Activated naive CD8-positive, alpha-beta T cell (primary cell): ENCODE measurements around the gene CDH13.

ENCODE experiments used
- H3K27ac Mint-ChIP-seq: one replicate; pipeline ENCODE4 v1.8.0; 2021; ENCODE audit warnings: mixed read lengths
- H3K27me3 Mint-ChIP-seq: one replicate; pipeline ENCODE4 v1.8.0; 2021; ENCODE audit warnings: mixed read lengths
- H3K36me3 Mint-ChIP-seq: one replicate; pipeline ENCODE4 v1.8.0; 2021; ENCODE audit warnings: mixed read lengths
- H3K4me1 Mint-ChIP-seq: one replicate; pipeline ENCODE4 v1.8.0; 2021; ENCODE audit warnings: low read depth, mixed read lengths
- H3K4me3 Mint-ChIP-seq: one replicate; pipeline ENCODE4 v1.8.0; 2021; ENCODE audit warnings: mild to moderate bottlenecking, mixed read lengths
- H3K9me3 Mint-ChIP-seq: one replicate; pipeline ENCODE4 v1.8.0; 2021; ENCODE audit warnings: low read depth, mixed read lengths

Gene CDH13

DNA sequence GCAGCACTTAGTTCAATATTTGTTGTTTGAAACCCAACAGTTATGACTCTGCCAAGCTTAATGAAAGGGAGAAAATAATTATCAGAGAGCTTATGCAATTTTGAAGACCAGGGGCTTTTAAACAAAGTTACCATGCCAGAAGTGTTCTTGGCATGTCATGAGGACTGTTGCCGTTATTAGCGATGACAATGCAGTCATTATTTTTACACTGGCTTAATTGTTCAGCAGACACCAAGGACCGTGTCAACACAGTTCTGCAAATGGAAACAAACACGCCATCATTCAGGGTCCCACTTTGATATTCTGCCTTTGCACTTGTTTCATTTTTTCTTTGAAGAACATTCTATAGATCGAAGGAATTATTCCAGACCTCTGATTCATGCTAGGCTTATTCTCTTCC is 518.5 kb downstream of the CDH13 start:
- H3K4me1 Mint-ChIP-seq, result no peaks in the 10 kb centered on the region
- peaks cover 1% of the 10 kb centered on the region for H3K27me3 Mint-ChIP-seq
- no peak overlapping the region for H3K4me3 Mint-ChIP-seq
- H3K36me3 Mint-ChIP-seq, result no peaks in the 10 kb centered on the region
- no peaks in the 10 kb centered on the region for H3K9me3 Mint-ChIP-seq
- H3K27ac Mint-ChIP-seq, result no peak overlapping the region

DNA sequence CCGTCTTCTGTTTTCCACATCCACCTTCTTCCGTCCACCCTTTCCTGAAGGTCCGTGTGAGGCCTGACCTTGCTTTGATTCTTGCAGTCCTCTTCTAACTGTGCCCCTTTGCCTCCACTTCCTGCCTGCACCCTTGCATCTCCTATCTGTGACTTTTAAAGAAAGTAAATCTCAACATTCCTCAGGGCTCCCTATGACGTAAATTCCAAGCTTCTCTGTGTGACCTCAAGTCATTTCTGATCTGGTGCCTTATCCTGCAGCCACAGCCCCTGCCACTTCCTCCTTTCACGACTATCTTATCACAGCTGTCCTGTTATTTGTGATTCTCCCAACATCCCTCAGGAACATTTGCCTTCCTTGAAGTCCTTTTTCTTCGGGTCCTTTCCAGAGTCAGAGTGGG is 520.5 kb downstream of the CDH13 start:
- H3K4me1 Mint-ChIP-seq, result no peaks in the 10 kb centered on the region
- no peaks in the 10 kb centered on the region for H3K36me3 Mint-ChIP-seq
- no peaks in the 10 kb centered on the region for H3K9me3 Mint-ChIP-seq
- H3K27ac Mint-ChIP-seq, result no peak overlapping the region
- H3K4me3 Mint-ChIP-seq, result no peak overlapping the region
- peaks cover 1% of the 10 kb centered on the region for H3K27me3 Mint-ChIP-seq

DNA sequence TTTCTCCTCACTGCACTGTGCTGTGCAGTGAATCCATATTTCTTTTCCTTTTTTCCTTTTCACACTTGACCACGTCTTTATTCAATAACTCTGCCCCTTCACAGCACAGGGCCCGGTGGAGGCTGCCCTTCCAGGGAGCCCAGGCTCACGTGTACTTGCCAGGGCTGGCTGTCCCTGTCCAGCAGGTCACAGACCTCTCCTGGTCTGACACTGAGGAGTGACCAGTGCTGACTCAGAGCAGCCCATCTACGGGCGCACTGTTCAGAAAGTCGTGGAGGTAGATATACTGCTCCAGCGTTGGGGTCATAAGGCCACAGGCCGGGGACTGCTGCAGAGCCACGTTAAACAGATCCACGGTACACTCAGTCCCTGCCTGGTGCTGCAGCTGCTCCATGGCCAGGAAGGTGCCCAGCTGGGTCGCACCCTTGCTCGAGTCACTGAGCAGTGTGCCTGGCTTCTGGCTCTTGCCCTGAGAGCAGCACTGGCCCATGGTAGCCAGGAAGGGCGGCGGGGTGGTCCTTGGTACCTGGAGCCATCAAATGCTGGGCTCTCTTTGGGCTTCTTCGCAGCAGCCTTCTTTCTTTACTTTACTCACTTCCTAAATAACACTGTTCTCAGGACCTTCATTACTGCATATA is 531.7 kb downstream of the CDH13 start:
- Mint-ChIP-seq H3K36me3 (no peaks in the 10 kb centered on the region), H3K4me1 (no peaks in the 10 kb centered on the region), H3K27me3 (peaks cover 4% of the 10 kb centered on the region), H3K9me3 (peaks cover 13% of the 10 kb centered on the region), H3K27ac (no peak overlapping the region), H3K4me3 (no peak overlapping the region)

DNA sequence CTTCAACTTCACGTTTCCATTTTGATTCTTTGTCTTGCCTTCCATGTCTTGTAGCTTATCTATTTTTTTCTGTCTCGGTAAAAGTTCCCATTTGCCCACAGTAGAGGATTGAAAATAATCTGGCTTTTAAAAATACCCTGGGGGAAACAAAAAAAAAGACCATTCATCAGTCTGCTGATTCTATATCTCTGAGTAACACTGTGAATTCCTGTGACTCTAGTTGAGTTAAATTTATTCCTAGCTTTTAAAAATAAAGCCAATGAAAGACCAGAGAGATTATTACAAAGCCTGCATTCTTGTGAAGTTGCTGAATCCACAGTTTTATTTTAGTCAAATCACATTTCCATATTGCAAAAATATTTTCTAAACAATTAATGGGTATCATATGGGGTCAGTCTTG is 532.3 kb downstream of the CDH13 start:
- Mint-ChIP-seq H3K27me3 (peaks cover 4% of the 10 kb centered on the region), H3K4me3 (no peak overlapping the region), H3K27ac (no peak overlapping the region), H3K9me3 (peaks cover 14% of the 10 kb centered on the region), H3K36me3 (no peaks in the 10 kb centered on the region), H3K4me1 (no peaks in the 10 kb centered on the region)

DNA sequence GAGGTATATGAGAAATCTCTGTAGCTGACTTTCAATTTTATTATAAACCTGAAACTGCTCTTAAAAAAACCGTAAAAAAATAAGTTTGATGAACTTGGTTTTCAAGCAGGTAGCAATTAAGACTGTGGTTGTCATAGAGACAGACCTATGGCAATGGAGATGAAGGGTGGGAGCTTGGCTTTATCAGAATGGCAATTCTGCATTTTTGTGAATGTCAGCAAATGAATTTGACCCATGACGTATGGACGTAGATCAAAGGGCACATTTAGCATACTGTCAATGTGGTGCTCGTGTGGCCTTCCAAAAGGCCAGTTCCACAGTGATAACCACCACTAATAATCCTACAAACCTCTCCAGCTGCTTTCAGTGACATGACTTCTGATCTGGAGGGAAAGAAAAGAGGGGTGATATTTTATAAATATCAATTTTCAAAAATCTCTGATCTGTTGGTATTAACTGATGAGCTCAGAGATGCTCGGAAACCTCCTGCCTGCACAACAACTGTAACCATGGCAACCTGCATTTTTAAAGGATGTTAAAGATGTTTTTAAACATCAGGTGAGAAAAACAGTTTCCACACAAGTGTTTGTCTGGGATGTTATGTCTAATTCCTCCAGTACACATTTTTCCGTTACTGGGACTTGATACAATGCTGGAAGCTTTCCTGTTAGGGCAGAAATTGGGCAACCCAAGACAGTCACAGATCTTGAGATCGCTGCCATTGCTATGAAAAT is 533.7 kb downstream of the CDH13 start:
- no peaks in the 10 kb centered on the region for H3K36me3 Mint-ChIP-seq
- H3K4me1 Mint-ChIP-seq, result no peaks in the 10 kb centered on the region
- peaks cover 14% of the 10 kb centered on the region for H3K9me3 Mint-ChIP-seq
- no peak overlapping the region for H3K4me3 Mint-ChIP-seq
- H3K27me3 Mint-ChIP-seq, result peaks cover 4% of the 10 kb centered on the region
- no peak overlapping the region for H3K27ac Mint-ChIP-seq

DNA sequence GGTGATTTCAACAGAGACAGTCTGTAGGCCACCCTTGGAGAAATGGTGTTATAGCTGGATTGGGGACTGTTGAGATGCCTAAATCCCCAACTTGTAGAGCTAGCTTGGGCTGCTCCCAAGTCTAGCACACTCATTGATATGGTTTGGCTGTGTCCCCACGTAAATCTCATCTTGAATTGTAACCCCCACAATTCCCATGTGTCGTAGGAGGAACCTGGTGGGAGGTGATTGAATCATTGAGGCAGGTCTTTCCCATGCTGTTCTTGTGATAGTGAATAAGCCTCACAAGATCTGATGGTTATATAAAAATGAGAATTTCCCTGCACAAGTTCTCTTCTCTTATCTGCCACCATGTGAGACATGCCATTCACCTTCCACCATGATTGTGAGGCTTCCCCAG is 536.0 kb downstream of the CDH13 start:
- H3K36me3 Mint-ChIP-seq, result no peaks in the 10 kb centered on the region
- peaks cover 14% of the 10 kb centered on the region for H3K9me3 Mint-ChIP-seq
- H3K27ac Mint-ChIP-seq, result no peak overlapping the region

DNA sequence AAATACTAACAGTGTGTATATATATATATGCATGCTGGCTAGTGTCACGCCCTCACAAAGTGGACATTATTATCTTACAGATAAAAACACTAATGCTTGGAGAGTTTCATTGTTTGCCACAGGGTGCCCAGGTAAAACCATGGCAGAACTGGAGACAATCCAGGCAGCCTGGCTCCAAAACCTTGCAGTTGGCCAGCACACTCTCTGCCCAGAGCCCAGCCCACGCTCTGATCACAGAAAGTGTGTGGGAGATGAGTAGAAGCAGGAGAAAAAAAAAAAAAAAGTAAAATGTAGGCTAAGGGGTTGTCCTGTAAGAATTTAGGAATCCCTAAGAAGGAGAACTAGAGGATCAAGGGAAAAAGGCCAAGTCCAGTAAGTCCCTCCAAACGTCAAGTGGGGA is 538.0 kb downstream of the CDH13 start:
- no peak overlapping the region for H3K27ac Mint-ChIP-seq
- H3K4me1 Mint-ChIP-seq, result no peaks in the 10 kb centered on the region
- no peak overlapping the region for H3K4me3 Mint-ChIP-seq

More for the DNA sequence above, 536.0 kb downstream of the CDH13 start:
- peaks cover 4% of the 10 kb centered on the region for H3K27me3 Mint-ChIP-seq
- no peak overlapping the region for H3K4me3 Mint-ChIP-seq
- no peaks in the 10 kb centered on the region for H3K4me1 Mint-ChIP-seq

DNA sequence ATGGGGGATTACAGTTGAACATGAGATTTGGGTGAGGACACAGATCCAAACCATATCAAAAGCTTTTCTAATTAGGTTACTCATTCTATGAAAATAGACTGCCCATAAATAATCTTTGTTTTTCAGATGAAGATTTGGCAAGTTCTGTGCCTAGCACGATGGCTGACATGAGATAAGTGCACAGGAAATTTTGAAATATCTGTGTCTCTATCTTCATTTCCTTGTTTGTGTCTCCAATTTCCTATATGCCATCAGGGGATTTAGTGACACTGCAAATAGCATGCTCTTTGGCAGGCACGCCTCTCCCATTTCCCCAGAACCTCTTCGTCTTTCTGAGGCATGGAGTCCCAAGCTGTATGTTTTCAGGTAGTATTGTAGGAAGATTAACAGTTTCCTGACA is 544.6 kb downstream of the CDH13 start:
- Mint-ChIP-seq H3K27ac (no peak overlapping the region), H3K36me3 (no peaks in the 10 kb centered on the region), H3K4me3 (no peak overlapping the region), H3K4me1 (no peaks in the 10 kb centered on the region), H3K27me3 (no peaks in the 10 kb centered on the region), H3K9me3 (no peaks in the 10 kb centered on the region)

More for the DNA sequence above, 538.0 kb downstream of the CDH13 start:
- Mint-ChIP-seq H3K27me3 (peaks cover 2% of the 10 kb centered on the region), H3K36me3 (no peaks in the 10 kb centered on the region), H3K9me3 (peaks cover 11% of the 10 kb centered on the region)

DNA sequence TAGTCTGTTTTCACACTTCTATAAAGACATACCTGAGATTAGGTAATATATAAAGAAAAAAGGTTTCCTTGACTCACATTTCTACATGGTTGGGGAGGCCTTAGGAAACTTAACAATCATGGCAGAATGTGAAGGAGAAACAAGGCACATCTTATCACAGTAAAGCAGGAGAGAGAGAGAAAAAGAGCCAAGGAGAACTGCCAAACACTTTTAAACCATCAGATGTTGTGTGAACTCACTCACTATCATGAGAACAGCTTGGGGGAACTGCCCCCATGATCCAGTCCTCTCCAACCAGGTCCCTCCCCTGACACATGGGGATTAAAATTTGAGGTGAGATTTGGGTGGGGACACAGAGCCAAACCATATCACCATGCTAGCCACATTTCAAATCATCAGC is 547.9 kb downstream of the CDH13 start:
- no peak overlapping the region for H3K4me3 Mint-ChIP-seq
- no peaks in the 10 kb centered on the region for H3K36me3 Mint-ChIP-seq
- no peaks in the 10 kb centered on the region for H3K4me1 Mint-ChIP-seq
- peaks cover 1% of the 10 kb centered on the region for H3K27me3 Mint-ChIP-seq
- H3K9me3 Mint-ChIP-seq, result no peaks in the 10 kb centered on the region
- no peak overlapping the region for H3K27ac Mint-ChIP-seq

DNA sequence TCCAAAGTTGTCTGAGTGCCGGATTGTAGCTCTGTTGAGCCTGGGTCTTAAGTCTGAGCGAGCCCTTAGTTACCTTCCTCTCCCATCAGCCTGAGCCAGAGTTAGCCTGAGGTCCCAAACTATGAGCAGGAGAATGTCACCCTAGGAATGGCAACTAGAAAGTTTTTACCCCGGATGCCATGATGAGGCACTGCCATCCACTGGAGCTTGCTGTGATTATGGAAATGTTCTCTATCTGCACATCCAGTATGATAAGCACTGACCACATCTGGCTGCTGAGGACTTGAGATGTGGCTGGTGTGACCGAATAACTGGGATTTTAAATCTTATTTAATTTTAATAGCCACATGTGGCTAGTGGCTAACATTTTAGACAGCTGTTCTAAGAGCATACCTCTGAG is 550.0 kb downstream of the CDH13 start:
- H3K4me3 Mint-ChIP-seq, result no peak overlapping the region
- peaks cover 1% of the 10 kb centered on the region for H3K27me3 Mint-ChIP-seq
- H3K4me1 Mint-ChIP-seq, result no peaks in the 10 kb centered on the region
- no peak overlapping the region for H3K27ac Mint-ChIP-seq
- H3K9me3 Mint-ChIP-seq, result no peaks in the 10 kb centered on the region
- no peaks in the 10 kb centered on the region for H3K36me3 Mint-ChIP-seq

DNA sequence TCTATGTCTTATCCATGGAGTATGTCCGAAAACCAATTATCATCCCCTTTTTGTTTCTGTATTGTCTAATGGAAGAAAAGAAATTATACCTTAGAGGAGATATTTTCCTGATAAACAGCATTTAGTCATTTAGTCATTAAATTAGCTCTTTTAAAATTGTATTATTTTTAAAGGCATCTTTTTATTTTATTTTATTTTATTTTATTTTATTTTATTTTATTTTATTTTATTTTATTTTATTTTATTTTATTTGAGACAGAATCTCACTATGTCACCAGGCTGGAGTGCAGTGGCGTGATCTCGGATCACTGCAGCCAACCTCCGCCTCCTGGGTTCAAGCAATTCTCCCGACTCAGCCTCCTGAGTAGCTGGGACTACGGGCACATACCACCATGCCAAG is 559.1 kb downstream of the CDH13 start:
- Mint-ChIP-seq H3K36me3 (no peaks in the 10 kb centered on the region), H3K4me3 (no peak overlapping the region), H3K4me1 (no peaks in the 10 kb centered on the region), H3K9me3 (no peaks in the 10 kb centered on the region), H3K27ac (no peak overlapping the region), H3K27me3 (peaks cover 2% of the 10 kb centered on the region)

DNA sequence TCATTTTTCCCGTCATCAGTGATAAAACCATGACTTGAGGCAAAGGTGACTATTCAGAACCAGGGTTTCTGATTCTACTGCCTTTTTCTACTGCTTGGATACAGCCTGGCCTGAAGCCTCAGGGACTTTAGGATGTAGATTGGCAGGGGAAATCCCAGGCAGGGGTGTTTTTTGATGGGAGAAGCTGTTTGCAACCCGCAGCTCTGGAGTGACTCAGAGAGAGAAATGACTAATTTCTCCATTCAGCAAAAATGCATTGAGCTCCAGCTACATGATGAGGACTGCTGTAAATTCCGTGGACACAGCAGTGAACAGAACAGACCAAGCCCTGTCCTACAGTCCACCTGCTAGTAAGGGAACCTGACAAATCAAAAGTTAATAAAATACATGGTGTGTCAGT is 560.6 kb downstream of the CDH13 start:
- Mint-ChIP-seq H3K27ac (no peak overlapping the region), H3K36me3 (no peaks in the 10 kb centered on the region), H3K27me3 (peaks cover 2% of the 10 kb centered on the region), H3K9me3 (no peaks in the 10 kb centered on the region), H3K4me3 (no peak overlapping the region), H3K4me1 (no peaks in the 10 kb centered on the region)

DNA sequence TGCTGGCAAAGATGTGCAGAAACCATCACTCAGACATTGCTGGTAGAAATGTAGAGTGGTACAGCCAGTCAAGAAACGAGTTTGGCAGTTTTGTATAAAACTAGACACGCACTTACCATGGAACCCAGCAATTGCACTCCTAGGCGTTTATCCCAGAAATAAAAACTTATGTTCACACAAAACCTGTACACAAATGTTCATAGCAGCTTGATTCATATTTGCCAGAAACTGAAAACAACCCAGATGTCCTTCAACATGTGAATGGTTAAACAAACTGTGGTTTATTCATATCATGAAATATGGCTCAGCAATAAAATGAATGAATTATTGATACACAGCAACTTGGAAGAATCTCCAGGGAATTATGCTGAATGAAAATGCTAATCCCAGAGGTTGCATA is 570.0 kb downstream of the CDH13 start:
- peaks cover 1% of the 10 kb centered on the region for H3K27me3 Mint-ChIP-seq
- H3K27ac Mint-ChIP-seq, result no peak overlapping the region
- no peak overlapping the region for H3K4me3 Mint-ChIP-seq
- no peaks in the 10 kb centered on the region for H3K36me3 Mint-ChIP-seq
- no peaks in the 10 kb centered on the region for H3K9me3 Mint-ChIP-seq
- H3K4me1 Mint-ChIP-seq, result no peaks in the 10 kb centered on the region

DNA sequence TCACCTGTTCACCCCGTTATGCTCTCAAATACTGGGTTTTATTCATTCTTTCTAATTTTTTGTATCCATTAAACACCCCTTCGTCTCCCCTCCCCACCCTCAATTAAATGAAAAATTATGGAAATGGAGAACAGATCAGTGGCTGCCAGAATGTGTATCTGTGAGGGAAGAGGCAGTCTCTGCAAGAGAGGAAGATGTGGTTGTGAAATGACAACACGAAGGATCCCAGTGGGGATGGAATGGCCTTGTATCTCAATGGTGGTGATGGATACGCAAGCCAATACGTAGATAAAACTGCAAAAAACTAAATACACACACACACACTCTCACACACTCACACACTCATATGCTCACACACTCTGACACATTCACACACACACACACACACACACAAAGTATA is 570.7 kb downstream of the CDH13 start:
- Mint-ChIP-seq H3K27me3 (peaks cover 1% of the 10 kb centered on the region), H3K4me3 (no peak overlapping the region), H3K9me3 (no peaks in the 10 kb centered on the region), H3K36me3 (no peaks in the 10 kb centered on the region), H3K4me1 (no peaks in the 10 kb centered on the region), H3K27ac (no peak overlapping the region)

DNA sequence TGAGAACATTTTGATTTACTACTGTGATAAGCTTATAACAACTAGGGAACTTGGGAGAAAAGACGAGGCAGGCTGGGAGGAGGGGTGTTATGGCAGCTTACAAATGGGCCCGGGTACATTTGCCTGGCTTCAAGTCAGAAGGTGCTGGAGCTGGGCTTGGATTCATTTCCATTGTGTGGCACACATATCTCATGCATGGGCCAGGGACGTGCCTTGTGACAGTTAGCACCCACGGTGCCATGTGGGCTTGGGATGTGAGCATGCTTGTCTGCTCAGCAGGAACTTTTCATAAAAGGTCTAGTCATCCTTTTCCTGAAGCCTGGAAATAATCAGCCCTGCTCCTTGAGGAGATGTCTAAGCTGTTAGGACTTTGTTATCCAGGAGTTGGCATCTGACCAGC is 572.2 kb downstream of the CDH13 start:
- peaks cover 1% of the 10 kb centered on the region for H3K27me3 Mint-ChIP-seq
- no peaks in the 10 kb centered on the region for H3K4me1 Mint-ChIP-seq
- H3K27ac Mint-ChIP-seq, result no peak overlapping the region
- H3K4me3 Mint-ChIP-seq, result no peak overlapping the region
- H3K9me3 Mint-ChIP-seq, result no peaks in the 10 kb centered on the region
- H3K36me3 Mint-ChIP-seq, result no peaks in the 10 kb centered on the region
